GM18861 (cell line): ENCODE data around the gene PCDHB1.
"Not testable (repeated sequence)": the region's sequence is repeated elsewhere in the genome, so short reads cannot be mapped to it uniquely, and the experiment has no call there.

ENCODE experiments used
- ATAC-seq: cut with Tn5 transposase; IDR thresholded peaks from one replicate; pipeline ENCODE4 v1.9.1; 2021; ENCODE audit not compliant: unreplicated experiment

Gene PCDHB1

GRCh38 chr5:141082228-141082627 is 31.1 kb downstream of the PCDHB1 start:
- no peak for ATAC-seq

- no peak for ATAC-seq
Observed at GRCh38 chr5:141084487-141084989, 33.4 kb downstream of the PCDHB1 start.

GRCh38 chr5:141094481-141095262 is 43.5 kb downstream of the PCDHB1 start, which contains the start of gene PCDHB2:
Gene PCDHB2 (plus strand): TSS chr5:141094615. CDS start chr5:141094791, 176 bp downstream.
- no peak for ATAC-seq

- no peak for ATAC-seq
Observed at GRCh38 chr5:141095263-141095641, 44.1 kb downstream of the PCDHB1 start.

GRCh38 chr5:141096181-141096580 is 45.0 kb downstream of the PCDHB1 start:
- not testable (repeated sequence) for ATAC-seq

GRCh38 chr5:141096586-141096985 is 45.4 kb downstream of the PCDHB1 start:
- not testable (repeated sequence) for ATAC-seq

- no peak for ATAC-seq
Observed at GRCh38 chr5:141100243-141100805, 49.1 kb downstream of the PCDHB1 start, which contains the start of gene PCDHB3. Gene PCDHB3 (plus strand): TSS chr5:141100473. CDS start chr5:141100650, 177 bp downstream.

GRCh38 chr5:141101059-141101458 is 49.9 kb downstream of the PCDHB1 start:
- no peak for ATAC-seq

- not testable (repeated sequence) for ATAC-seq
Observed at GRCh38 chr5:141102070-141102469, 50.9 kb downstream of the PCDHB1 start.

GRCh38 chr5:141102471-141102870 is 51.3 kb downstream of the PCDHB1 start:
- not testable (repeated sequence) for ATAC-seq

GRCh38 chr5:141105350-141105749 is 54.2 kb downstream of the PCDHB1 start:
- ATAC-seq, result no peak
